D721Med (cell line): ENCODE results near the gene AS3MT.
"Not testable (repeated sequence)": the region's sequence is repeated elsewhere in the genome, so short reads cannot be mapped to it uniquely, and the experiment has no call there.

Source experiments
- DNase-seq: peaks from one replicate; pipeline ENCODE4 v3.0.0; 2011; ENCODE audit warnings: low spot score; ENCODE audit not compliant: insufficient read length
- FAIRE-seq: peaks from 2 replicates; lab custom pipeline; 2011; peaks lifted over from hg19 to GRCh38; lab: Jason Lieb, UNC
- TF ChIP-seq, protein P1 (sequence below): IDR thresholded peaks from 2 replicates; pipeline ENCODE4 v1.5.1; 2012; ENCODE audit warnings: mild to moderate bottlenecking, control low read depth; ENCODE audit not compliant: insufficient read depth; ENCODE audit errors: missing control alignments

Gene AS3MT

DNA sequence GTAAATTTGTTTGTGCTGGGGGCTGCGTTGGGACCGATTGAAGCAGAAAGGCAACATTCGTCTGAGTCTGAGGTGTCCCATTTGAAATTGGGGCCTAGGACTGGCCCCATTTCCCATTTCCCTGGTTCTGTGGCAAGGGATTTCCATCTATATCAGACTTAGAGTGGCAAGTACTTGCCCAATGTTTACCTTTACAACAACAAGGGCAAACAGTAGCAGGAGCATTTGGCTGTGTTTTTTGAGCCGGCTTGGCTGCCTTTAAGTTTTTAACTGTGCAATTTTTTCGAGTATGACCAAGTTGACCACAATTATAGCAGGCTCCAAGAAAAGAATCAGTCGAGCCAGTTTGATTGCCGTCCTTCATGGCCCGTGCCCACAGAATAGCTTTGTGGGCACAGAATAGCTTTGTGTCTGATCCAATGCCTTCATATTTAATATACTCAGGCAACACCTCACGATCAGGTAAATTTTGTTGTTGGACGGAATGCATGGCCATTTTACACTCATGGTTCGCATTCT, 27.4 kb upstream of the AS3MT start:
- FAIRE-seq (no peak), DNase-seq (no peak)
- TF ChIP-seq, protein P1, sequence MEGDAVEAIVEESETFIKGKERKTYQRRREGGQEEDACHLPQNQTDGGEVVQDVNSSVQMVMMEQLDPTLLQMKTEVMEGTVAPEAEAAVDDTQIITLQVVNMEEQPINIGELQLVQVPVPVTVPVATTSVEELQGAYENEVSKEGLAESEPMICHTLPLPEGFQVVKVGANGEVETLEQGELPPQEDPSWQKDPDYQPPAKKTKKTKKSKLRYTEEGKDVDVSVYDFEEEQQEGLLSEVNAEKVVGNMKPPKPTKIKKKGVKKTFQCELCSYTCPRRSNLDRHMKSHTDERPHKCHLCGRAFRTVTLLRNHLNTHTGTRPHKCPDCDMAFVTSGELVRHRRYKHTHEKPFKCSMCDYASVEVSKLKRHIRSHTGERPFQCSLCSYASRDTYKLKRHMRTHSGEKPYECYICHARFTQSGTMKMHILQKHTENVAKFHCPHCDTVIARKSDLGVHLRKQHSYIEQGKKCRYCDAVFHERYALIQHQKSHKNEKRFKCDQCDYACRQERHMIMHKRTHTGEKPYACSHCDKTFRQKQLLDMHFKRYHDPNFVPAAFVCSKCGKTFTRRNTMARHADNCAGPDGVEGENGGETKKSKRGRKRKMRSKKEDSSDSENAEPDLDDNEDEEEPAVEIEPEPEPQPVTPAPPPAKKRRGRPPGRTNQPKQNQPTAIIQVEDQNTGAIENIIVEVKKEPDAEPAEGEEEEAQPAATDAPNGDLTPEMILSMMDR: no peak

DNA sequence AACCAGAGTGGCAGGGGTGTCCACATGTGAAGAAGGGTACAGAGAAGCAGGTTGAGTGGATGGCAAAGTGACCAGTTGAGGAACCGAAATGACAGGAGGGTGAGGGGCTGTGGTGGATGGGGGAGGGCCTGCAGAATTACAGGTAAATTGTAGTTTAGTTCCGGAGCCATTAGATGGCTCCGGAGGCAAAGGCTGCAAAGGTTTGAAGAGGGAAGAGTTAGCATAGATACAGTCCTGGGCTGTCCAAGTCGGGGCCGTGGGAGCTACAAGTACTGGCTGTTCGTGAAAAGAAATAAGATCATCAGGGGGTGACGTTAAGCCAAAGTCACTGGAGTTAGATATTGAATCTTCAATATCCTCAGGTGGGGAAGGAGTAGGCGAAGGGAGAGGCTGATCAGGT, 26.1 kb upstream of the AS3MT start:
- FAIRE-seq, DNase-seq: not testable (repeated sequence)

DNA sequence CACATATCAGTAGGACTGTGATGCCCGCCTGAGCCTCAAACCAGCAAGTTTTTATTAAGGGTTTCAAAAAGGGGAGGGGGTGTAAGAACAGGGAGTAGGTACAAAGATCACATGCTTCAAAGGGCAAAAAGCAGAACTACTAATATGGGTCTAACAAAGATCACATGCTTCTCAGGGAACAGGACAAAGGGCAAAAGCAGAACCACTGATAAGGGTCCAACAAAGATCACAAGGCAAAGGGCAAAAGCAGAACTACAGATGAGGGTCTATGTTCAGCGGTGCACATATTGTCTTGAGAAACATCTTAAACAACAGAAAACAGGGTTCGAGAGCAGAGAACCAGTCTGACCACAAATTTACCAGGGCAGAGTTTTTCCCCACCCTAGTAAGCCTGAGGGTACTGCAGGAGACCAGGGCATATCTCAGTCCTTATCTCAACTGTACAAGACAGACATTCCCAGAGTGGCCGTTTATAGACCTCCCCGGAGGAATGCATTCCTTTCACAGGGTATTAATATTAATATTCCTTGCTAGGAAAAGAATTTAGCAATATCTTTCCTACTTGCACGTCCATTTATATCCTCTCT, 25.0 kb upstream of the AS3MT start:
- not testable (repeated sequence) for DNase-seq, FAIRE-seq

DNA sequence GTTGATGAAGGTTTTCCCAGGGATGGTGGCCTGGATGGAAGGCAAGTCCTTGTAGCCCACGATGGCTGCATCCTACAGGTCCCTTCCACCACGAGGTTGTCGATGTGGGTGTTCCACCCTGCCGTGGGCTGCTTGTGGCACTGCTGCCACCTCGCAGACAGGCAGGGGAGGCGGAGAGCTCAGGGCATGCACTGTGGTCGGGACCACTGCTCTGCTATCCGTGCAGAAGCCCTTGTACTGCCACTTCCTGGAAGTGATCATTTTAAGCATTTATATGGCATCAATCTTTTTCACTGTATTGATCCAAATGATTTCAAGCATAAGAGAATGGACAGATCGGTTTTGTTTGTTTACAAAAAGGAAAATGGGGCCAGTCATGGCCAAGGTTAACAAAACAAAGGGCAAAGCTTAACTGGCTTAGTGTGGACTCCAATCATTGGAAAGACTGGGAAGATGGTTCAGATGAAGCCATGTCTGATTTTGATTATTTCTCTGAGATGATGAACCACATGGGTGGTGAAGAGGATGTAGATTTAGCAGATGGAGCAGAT, 23.8 kb upstream of the AS3MT start:
- TF ChIP-seq, protein P1: no peak
- FAIRE-seq: no peak
- no peak for DNase-seq

DNA sequence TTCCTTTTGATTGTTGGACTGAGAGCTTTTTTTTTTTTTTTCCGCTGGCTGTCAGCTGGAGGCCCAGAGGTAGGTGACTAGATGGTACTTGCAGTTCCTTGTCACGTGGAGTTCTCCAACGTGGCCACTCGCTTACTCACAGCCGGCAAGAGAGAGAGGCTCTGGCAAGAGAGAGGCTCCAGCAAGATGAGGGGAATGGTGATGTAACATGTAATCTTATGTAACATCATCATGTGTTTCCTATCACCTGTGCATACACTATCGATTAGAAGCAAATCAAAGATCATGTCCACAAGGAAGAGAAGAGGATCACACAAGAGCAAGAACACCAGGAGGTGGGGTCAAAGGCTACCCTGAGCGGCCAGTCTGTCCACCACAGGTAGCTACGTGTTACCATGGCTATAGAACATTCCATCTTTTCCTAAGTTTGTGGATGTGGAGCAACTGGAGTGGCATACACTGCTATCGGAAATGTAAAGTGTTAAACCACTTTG, 19.2 kb upstream of the AS3MT start:
- TF ChIP-seq, protein P1: no peak
- FAIRE-seq (no peak), DNase-seq (no peak)

DNA sequence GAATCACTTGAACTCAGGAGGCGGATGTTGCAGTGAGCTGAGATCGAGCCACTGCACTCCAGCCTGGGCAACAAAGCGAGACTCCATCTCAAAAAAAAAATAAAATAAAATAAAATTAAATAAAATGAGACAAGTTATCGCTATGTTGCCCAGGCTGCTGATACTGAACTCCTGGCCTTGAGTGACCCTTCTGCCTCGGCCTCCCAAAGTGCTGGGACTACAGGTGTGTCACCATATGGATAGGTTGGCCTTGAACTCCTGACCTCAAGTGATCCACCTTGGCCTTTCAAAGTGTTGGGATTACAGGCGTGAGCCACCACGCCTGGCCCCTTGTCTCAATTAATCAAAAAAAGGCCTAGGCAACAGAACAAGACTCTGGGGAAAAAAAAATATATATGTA, 16.0 kb upstream of the AS3MT start:
- not testable (repeated sequence) for FAIRE-seq

DNA sequence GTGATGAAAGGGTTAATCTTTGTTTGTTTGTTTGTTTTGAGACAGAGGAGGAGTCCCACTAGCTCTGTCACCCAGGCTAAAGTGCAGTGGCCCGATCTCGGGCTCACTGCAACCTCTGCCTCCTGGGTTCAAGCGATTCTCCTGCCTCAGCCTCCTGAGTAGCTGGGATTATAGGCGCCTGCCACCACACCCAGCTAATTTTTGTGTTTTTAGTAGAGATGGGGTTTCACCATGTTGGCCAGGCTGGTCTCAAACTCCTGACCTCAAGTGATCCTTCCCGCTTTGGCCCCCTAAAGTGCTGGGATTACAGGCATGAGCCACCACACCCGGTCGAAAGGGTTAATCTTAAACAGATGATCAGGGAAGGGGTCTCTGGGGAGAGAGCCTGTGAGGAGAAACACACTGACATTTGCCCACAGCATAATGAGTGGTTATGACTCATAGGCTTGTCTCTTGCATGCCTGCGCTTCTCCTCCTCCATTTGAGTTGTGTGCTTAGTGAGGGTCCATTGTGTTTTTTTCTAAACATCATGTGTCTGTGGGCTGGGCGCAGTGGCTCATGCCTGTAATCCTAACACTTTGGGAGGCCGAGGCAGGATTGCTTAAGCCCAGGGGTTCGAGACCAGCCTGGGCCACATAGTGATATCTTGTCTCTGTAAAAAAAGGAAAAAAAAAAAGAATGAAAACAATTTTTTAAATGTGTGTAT, 13.4 kb upstream of the AS3MT start:
- not testable (repeated sequence) for DNase-seq, FAIRE-seq

More for the DNA sequence above, 16.0 kb upstream of the AS3MT start:
- not testable (repeated sequence) for DNase-seq

DNA sequence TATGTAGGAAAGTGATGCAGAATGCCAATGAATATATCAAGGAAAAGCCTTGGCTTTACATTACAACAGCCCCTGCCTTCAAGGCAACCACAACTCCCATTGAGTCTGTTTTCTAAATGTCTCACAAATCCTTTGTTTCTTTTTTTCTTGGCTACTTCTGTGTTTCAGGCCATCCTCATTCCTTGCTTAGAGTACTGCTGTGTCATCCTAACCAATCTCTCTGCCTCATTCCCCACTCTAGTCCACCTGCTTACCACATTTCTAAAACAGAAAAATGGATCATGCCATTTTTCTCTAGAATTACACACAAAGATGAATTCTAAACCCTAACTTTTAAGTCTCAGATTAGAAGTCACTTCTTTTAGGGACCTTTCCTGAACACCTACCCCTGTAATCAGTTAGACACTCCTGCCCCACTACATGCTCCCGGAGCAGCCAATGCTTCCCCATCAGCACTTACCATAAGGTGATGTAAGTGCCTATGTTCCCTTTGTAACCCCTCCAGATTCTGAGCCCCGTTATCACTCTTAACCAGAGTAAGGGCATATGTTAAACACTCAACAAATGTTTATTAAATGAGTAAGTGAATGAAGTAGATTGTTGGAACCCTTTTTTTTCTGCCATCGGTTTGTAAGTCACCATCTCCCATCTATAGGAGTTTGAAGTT, 12.4 kb upstream of the AS3MT start:
- no peak for DNase-seq
- TF ChIP-seq, protein P1: no peak
- no peak for FAIRE-seq

DNA sequence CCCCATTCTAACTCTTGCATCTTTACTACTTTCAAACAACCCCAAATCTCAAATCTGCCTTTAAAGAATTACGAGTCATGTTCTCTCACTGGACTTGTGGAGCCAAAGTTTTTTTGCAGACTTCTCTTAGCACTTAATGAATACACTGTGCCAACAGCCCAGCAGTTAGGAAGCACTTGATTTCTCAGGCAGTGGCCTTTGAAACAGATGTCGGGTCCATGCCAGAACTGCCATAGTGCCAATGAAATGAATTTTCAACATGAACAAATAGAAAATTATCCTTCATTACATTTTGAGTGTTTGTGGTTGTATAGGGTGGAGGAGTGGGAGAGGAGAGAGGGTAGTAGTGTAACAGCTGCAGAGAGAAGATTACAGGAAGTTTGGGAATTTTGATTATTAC, 9.4 kb upstream of the AS3MT start:
- TF ChIP-seq, protein P1: no peak
- DNase-seq (no peak), FAIRE-seq (no peak)
